ENCODE measurements around the gene PPME1. TPM values are rescaled to one million over a fixed set of nuclear protein-coding genes. Genes with fewer than 3 reads are reported as not detected.

PPME1 gene
- total RNA-seq, 2 experiments from 2014 or later: 28.6 to 28.8 TPM

- Histone ChIP-seq H3K4me2 (ENCODE audit: low read length) (no peak overlapping the region), H3K27ac (ENCODE audit: low read depth, low read length, poor library complexity, severe bottlenecking) (no peak overlapping the region), H4K20me1 (ENCODE audit: insufficient read depth, low read length) (no peaks in the 10 kb centered on the region), H3K79me2 (ENCODE audit: insufficient read depth, low read depth, low read length) (no peaks in the 10 kb centered on the region), H3K36me3 (ENCODE audit: insufficient read depth, low read length) (peaks cover 66% of the 10 kb centered on the region), H3K4me3 (ENCODE audit: low read depth, low read length, poor library complexity, severe bottlenecking) (no peak overlapping the region), H3K9me2 (ENCODE audit: insufficient read depth, low read length) (no peaks in the 10 kb centered on the region), H2AFZ (ENCODE audit: low read length) (no peak overlapping the region), H3K9me3 (ENCODE audit: low read length) (no peaks in the 10 kb centered on the region), H3K4me1 (ENCODE audit: insufficient read depth, low read length, poor library complexity, severe bottlenecking) (no peaks in the 10 kb centered on the region)
- BruUV-seq (replicated peaks): no TSS peak
- ChIA-PET POLR2A (no interaction called here), CTCF (ENCODE audit: unreplicated experiment) (no interaction called here)
- TF ChIP-seq EZH2phosphoT487 (IDR thresholded peaks at IDR 0.05; ENCODE audit: borderline replicate concordance, low read depth, low read length): no peak
- TF ChIP-seq CTCF (conservative IDR thresholded peaks at IDR 0.05; ENCODE audit: low read length): no peak
- no peak for DNase-seq (ENCODE audit: low spot score)
- intact Hi-C loops (cut with micrococcal nuclease; ENCODE audit: unreplicated experiment): no loop called here
Observed at GRCh38 chr11:74237541-74237940, 66.5 kb downstream of the PPME1 start.

- Histone ChIP-seq H3K36me3 (ENCODE audit: insufficient read depth, low read length) (peaks cover 66% of the 10 kb centered on the region), H3K4me3 (ENCODE audit: low read depth, low read length, poor library complexity, severe bottlenecking) (no peak overlapping the region), H2AFZ (ENCODE audit: low read length) (no peak overlapping the region), H4K20me1 (ENCODE audit: insufficient read depth, low read length) (no peaks in the 10 kb centered on the region), H3K4me1 (ENCODE audit: insufficient read depth, low read length, poor library complexity, severe bottlenecking) (no peaks in the 10 kb centered on the region), H3K9me3 (ENCODE audit: low read length) (no peaks in the 10 kb centered on the region), H3K9me2 (ENCODE audit: insufficient read depth, low read length) (no peaks in the 10 kb centered on the region), H3K79me2 (ENCODE audit: insufficient read depth, low read depth, low read length) (no peaks in the 10 kb centered on the region), H3K4me2 (ENCODE audit: low read length) (no peak overlapping the region), H3K27ac (ENCODE audit: low read depth, low read length, poor library complexity, severe bottlenecking) (no peak overlapping the region)
- POLR2A ChIA-PET: interaction anchor here (0.6 kb wide), 1 partner anchor 313 kb away, joined by 3 read pairs; no protein-coding TSS in a partner anchor
- DNase-seq (ENCODE audit: low spot score): no peak
- intact Hi-C loops (cut with micrococcal nuclease; ENCODE audit: unreplicated experiment): no loop called here
- BruUV-seq (replicated peaks): no TSS peak
- CTCF ChIA-PET (ENCODE audit: unreplicated experiment): no interaction called here
- TF ChIP-seq EZH2phosphoT487 (IDR thresholded peaks at IDR 0.05; ENCODE audit: borderline replicate concordance, low read depth, low read length): no peak
- TF ChIP-seq CTCF (conservative IDR thresholded peaks at IDR 0.05; ENCODE audit: low read length): no peak
Observed at GRCh38 chr11:74238243-74238642, 67.2 kb downstream of the PPME1 start.

GRCh38 chr11:74248469-74248868 lies 77.4 kb downstream of the PPME1 start:
- intact Hi-C loops (cut with micrococcal nuclease; ENCODE audit: unreplicated experiment): no loop called here

More at GRCh38 chr11:74248469-74248868, 77.4 kb downstream of the PPME1 start:
- ChIA-PET CTCF (ENCODE audit: unreplicated experiment) (no interaction called here), POLR2A (interaction anchor here (0.7 kb wide), 1 partner anchor 172 kb away, joined by 3 read pairs; no protein-coding TSS in a partner anchor)
- TF ChIP-seq EZH2phosphoT487 (IDR thresholded peaks at IDR 0.05; ENCODE audit: borderline replicate concordance, low read depth, low read length) (no peak), CTCF (conservative IDR thresholded peaks at IDR 0.05; ENCODE audit: low read length) (no peak)
- Histone ChIP-seq H3K9me3 (ENCODE audit: low read length) (no peaks in the 10 kb centered on the region), H3K4me3 (ENCODE audit: low read depth, low read length, poor library complexity, severe bottlenecking) (no peak overlapping the region), H3K27ac (ENCODE audit: low read depth, low read length, poor library complexity, severe bottlenecking) (no peak overlapping the region), H3K79me2 (ENCODE audit: insufficient read depth, low read depth, low read length) (no peaks in the 10 kb centered on the region), H3K4me1 (ENCODE audit: insufficient read depth, low read length, poor library complexity, severe bottlenecking) (no peaks in the 10 kb centered on the region), H4K20me1 (ENCODE audit: insufficient read depth, low read length) (no peaks in the 10 kb centered on the region), H2AFZ (ENCODE audit: low read length) (no peak overlapping the region), H3K36me3 (ENCODE audit: insufficient read depth, low read length) (peaks cover 39% of the 10 kb centered on the region), H3K9me2 (ENCODE audit: insufficient read depth, low read length) (no peaks in the 10 kb centered on the region), H3K4me2 (ENCODE audit: low read length) (no peak overlapping the region)
- BruUV-seq (replicated peaks): no TSS peak
- no peak for DNase-seq (ENCODE audit: low spot score)
